GM21528 (cell line): ENCODE results near the gene RBM19.

Source experiments
- ATAC-seq: cut with Tn5 transposase; IDR thresholded peaks from one replicate; pipeline ENCODE4 v1.9.1; 2021; ENCODE audit warnings: mild to moderate bottlenecking, moderate library complexity; ENCODE audit not compliant: unreplicated experiment, low FRiP score

RBM19 gene

GRCh38 chr12:113988976-113989375 is 22.9 kb upstream of the RBM19 start:
- ATAC-seq = no peak

- no peak for ATAC-seq
These were observed 21.9 kb upstream of the RBM19 start for GRCh38 chr12:113988064-113988451.

GRCh38 chr12:113987261-113988063 is 21.3 kb upstream of the RBM19 start:
- no peak for ATAC-seq

- no peak for ATAC-seq
These were observed 18.3 kb upstream of the RBM19 start for GRCh38 chr12:113984464-113984863.

- no peak for ATAC-seq
These were observed 17.8 kb upstream of the RBM19 start for GRCh38 chr12:113983777-113984448.

- no peak for ATAC-seq
These were observed 17.1 kb upstream of the RBM19 start for GRCh38 chr12:113983265-113983664.

- ATAC-seq = no peak
These were observed 15.8 kb upstream of the RBM19 start for GRCh38 chr12:113981876-113982275.

GRCh38 chr12:113980537-113981337 is 14.6 kb upstream of the RBM19 start:
- ATAC-seq = no peak

- no peak for ATAC-seq
These were observed 13.9 kb upstream of the RBM19 start for GRCh38 chr12:113980054-113980453.

- ATAC-seq = no peak
These were observed 12.0 kb upstream of the RBM19 start for GRCh38 chr12:113978080-113978479.

GRCh38 chr12:113974006-113974405 is 7.9 kb upstream of the RBM19 start:
- ATAC-seq = no peak

- no peak for ATAC-seq
These were observed 7.2 kb upstream of the RBM19 start for GRCh38 chr12:113973109-113973904.

- ATAC-seq = no peak
These were observed 5.3 kb upstream of the RBM19 start for GRCh38 chr12:113971392-113971791.

GRCh38 chr12:113970211-113970610 is 4.1 kb upstream of the RBM19 start:
- no peak for ATAC-seq

GRCh38 chr12:113967368-113967767 is 1.2 kb upstream of the RBM19 start:
- no peak for ATAC-seq

GRCh38 chr12:113962733-113963132 is 3.4 kb downstream of the RBM19 start:
- ATAC-seq = no peak

GRCh38 chr12:113961921-113962710 is 4.0 kb downstream of the RBM19 start:
- no peak for ATAC-seq

GRCh38 chr12:113960030-113960429 is 6.1 kb downstream of the RBM19 start:
- no peak for ATAC-seq

GRCh38 chr12:113959096-113959495 is 7.0 kb downstream of the RBM19 start:
- ATAC-seq = no peak

- ATAC-seq = no peak
These were observed 8.0 kb downstream of the RBM19 start for GRCh38 chr12:113958108-113958507.
